ENCODE data around the gene S100A12. TPM values are rescaled to one million over a fixed set of nuclear protein-coding genes. Genes with fewer than 3 reads are reported as not detected.

The S100A12 gene
- total RNA-seq, 1 donor from 2014 or later = not detected

GRCh38 chr1:153397924-153398651, 22.7 kb upstream of the S100A12 start:
- Mint-ChIP-seq H3K27ac (ENCODE audit: unreplicated experiment) (no peak overlapping the region), H3K4me3 (no peak overlapping the region), H3K9me3 (no peaks in the 10 kb centered on the region), H3K4me1 (no peaks in the 10 kb centered on the region), H3K27me3 (ENCODE audit: low read depth) (peaks cover 52% of the 10 kb centered on the region), H3K36me3 (ENCODE audit: low read depth) (no peaks in the 10 kb centered on the region)
- DNase-seq (ENCODE audit: low read depth, low spot score) = no peak
- no peak for TF ChIP-seq CTCF (conservative IDR thresholded peaks at IDR 0.05)

GRCh38 chr1:153397051-153397923, 21.9 kb upstream of the S100A12 start:
- Mint-ChIP-seq H3K4me1 (no peaks in the 10 kb centered on the region), H3K27ac (ENCODE audit: unreplicated experiment) (no peak overlapping the region), H3K9me3 (no peaks in the 10 kb centered on the region), H3K27me3 (ENCODE audit: low read depth) (peaks cover 53% of the 10 kb centered on the region), H3K4me3 (no peak overlapping the region), H3K36me3 (ENCODE audit: low read depth) (no peaks in the 10 kb centered on the region)
- no peak for TF ChIP-seq CTCF (conservative IDR thresholded peaks at IDR 0.05)
- DNase-seq (ENCODE audit: low read depth, low spot score) = no peak

- DNase-seq (ENCODE audit: low read depth, low spot score) = no peak
- H3K27me3 Mint-ChIP-seq (ENCODE audit: low read depth) = peaks cover 54% of the 10 kb centered on the region
These were observed 21.0 kb upstream of the S100A12 start for GRCh38 chr1:153396461-153396860.

GRCh38 chr1:153395776-153396175, 20.4 kb upstream of the S100A12 start:
- H3K4me1 Mint-ChIP-seq = no peaks in the 10 kb centered on the region
- TF ChIP-seq CTCF (conservative IDR thresholded peaks at IDR 0.05) = no peak
- H3K27ac Mint-ChIP-seq (ENCODE audit: unreplicated experiment) = no peak overlapping the region
- no peak overlapping the region for H3K4me3 Mint-ChIP-seq
- peaks cover 53% of the 10 kb centered on the region for H3K27me3 Mint-ChIP-seq (ENCODE audit: low read depth)
- H3K36me3 Mint-ChIP-seq (ENCODE audit: low read depth) = no peaks in the 10 kb centered on the region
- H3K9me3 Mint-ChIP-seq = no peaks in the 10 kb centered on the region
- no peak for DNase-seq (ENCODE audit: low read depth, low spot score)

More at GRCh38 chr1:153396461-153396860, 21.0 kb upstream of the S100A12 start:
- H3K4me1 Mint-ChIP-seq = no peaks in the 10 kb centered on the region
- no peaks in the 10 kb centered on the region for H3K36me3 Mint-ChIP-seq (ENCODE audit: low read depth)
- H3K9me3 Mint-ChIP-seq = no peaks in the 10 kb centered on the region
- no peak overlapping the region for H3K27ac Mint-ChIP-seq (ENCODE audit: unreplicated experiment)
- TF ChIP-seq CTCF (conservative IDR thresholded peaks at IDR 0.05) = no peak
- no peak overlapping the region for H3K4me3 Mint-ChIP-seq

GRCh38 chr1:153395136-153395685, 19.8 kb upstream of the S100A12 start:
- no peak overlapping the region for H3K4me3 Mint-ChIP-seq
- no peaks in the 10 kb centered on the region for H3K9me3 Mint-ChIP-seq
- H3K27ac Mint-ChIP-seq (ENCODE audit: unreplicated experiment) = no peak overlapping the region
- H3K4me1 Mint-ChIP-seq = no peaks in the 10 kb centered on the region
- H3K27me3 Mint-ChIP-seq (ENCODE audit: low read depth) = peaks cover 56% of the 10 kb centered on the region
- no peak for TF ChIP-seq CTCF (conservative IDR thresholded peaks at IDR 0.05)
- no peak for DNase-seq (ENCODE audit: low read depth, low spot score)
- H3K36me3 Mint-ChIP-seq (ENCODE audit: low read depth) = no peaks in the 10 kb centered on the region

Data from neural crest cell (in vitro differentiated cells).